ENCODE results near the gene GREB1.

Gene GREB1

DNA sequence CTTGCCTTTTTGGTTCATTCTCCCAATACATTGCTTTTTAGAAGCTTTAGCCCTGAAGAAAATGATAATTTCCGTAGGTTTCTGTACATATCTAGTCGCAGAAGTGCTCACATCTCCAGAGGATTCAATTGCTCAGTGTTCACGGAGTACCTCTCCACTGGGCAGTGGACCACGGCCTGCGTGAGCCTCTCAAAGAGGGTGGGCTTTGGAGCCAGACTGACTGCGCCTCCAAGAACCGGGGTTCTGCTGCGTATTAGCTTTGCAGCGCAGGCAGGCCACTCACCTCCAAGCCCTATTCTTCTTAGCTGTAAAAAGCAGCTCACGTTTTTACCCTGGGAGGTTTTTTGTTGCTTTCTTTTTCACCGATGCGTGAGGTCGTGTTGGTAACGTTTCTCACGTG, 100.7 kb downstream of the GREB1 start:
- Histone ChIP-seq H3K27me3 (ENCODE audit: low read depth, low read length) (no peaks in the 10 kb centered on the region), H3K4me1 (ENCODE audit: low read length) (peaks cover 13% of the 10 kb centered on the region), H4K20me1 (ENCODE audit: insufficient read depth, low read length) (no peaks in the 10 kb centered on the region), H3K27ac (ENCODE audit: low read length) (no peak overlapping the region), H3K9ac (ENCODE audit: low read length) (no peak overlapping the region), H3K9me3 (ENCODE audit: insufficient read depth, low read length) (no peaks in the 10 kb centered on the region), H3K4me3 (ENCODE audit: low read length) (no peak overlapping the region), H3K36me3 (replicated peaks; ENCODE audit: low read depth, low read length) (no peaks in the 10 kb centered on the region), H3K4me2 (ENCODE audit: low read length) (no peak overlapping the region), H3K79me2 (ENCODE audit: low read length) (no peaks in the 10 kb centered on the region), H2AFZ (ENCODE audit: low read depth, low read length) (no peak overlapping the region)
- TF ChIP-seq CTCF (IDR thresholded peaks at IDR 0.05; ENCODE audit: low read depth, low read length) (no peak), EZH2phosphoT487 (IDR thresholded peaks at IDR 0.05; ENCODE audit: low read depth) (no peak)

- Histone ChIP-seq H4K20me1 (ENCODE audit: insufficient read depth, low read length) (no peaks in the 10 kb centered on the region), H3K36me3 (replicated peaks; ENCODE audit: low read depth, low read length) (no peaks in the 10 kb centered on the region), H3K9me3 (ENCODE audit: insufficient read depth, low read length) (no peaks in the 10 kb centered on the region), H3K27me3 (ENCODE audit: low read depth, low read length) (no peaks in the 10 kb centered on the region), H3K4me3 (ENCODE audit: low read length) (no peak overlapping the region), H3K27ac (ENCODE audit: low read length) (no peak overlapping the region), H3K79me2 (ENCODE audit: low read length) (no peaks in the 10 kb centered on the region), H3K9ac (ENCODE audit: low read length) (no peak overlapping the region), H2AFZ (ENCODE audit: low read depth, low read length) (no peak overlapping the region), H3K4me1 (ENCODE audit: low read length) (peaks cover 18% of the 10 kb centered on the region), H3K4me2 (ENCODE audit: low read length) (no peak overlapping the region)
- TF ChIP-seq CTCF (IDR thresholded peaks at IDR 0.05; ENCODE audit: low read depth, low read length) (no peak), EZH2phosphoT487 (IDR thresholded peaks at IDR 0.05; ENCODE audit: low read depth) (no peak)
Observed at GRCh38 chr2:11635141-11635540, 101.3 kb downstream of the GREB1 start.

GRCh38 chr2:11636593-11637295, 102.9 kb downstream of the GREB1 start:
- Histone ChIP-seq H3K9me3 (ENCODE audit: insufficient read depth, low read length) (no peaks in the 10 kb centered on the region), H2AFZ (ENCODE audit: low read depth, low read length) (no peak overlapping the region), H3K79me2 (ENCODE audit: low read length) (no peaks in the 10 kb centered on the region), H3K4me2 (ENCODE audit: low read length) (peak overlapping the region; percentile 6; the same call in 1 of the 2 replicates), H3K4me3 (ENCODE audit: low read length) (no peak overlapping the region), H3K27ac (ENCODE audit: low read length) (no peak overlapping the region), H3K4me1 (ENCODE audit: low read length) (peaks cover 21% of the 10 kb centered on the region), H3K27me3 (ENCODE audit: low read depth, low read length) (no peaks in the 10 kb centered on the region), H3K36me3 (replicated peaks; ENCODE audit: low read depth, low read length) (no peaks in the 10 kb centered on the region), H4K20me1 (ENCODE audit: insufficient read depth, low read length) (no peaks in the 10 kb centered on the region), H3K9ac (ENCODE audit: low read length) (no peak overlapping the region)
- TF ChIP-seq EZH2phosphoT487 (IDR thresholded peaks at IDR 0.05; ENCODE audit: low read depth) = no peak
- TF ChIP-seq CTCF (IDR thresholded peaks at IDR 0.05; ENCODE audit: low read depth, low read length) = no peak

DNA sequence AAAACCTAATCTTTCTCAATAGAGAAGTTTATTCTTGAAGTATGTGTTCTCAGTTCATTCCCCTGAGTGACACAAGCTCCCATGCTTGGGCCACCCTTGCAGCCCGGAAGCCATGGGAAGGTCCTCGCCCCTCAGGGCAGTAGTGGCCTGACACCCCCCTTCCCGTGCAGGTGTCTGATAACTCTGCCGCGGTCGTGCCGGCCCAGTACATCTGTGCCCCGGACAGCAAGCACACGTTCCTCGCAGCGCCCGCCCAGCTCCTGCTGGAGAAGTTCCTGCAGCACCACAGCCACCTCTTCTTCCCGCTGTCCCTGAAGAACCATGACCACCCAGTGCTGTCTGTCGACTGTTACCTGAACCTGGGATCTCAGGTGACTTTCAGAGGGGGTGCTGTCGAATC, 103.7 kb downstream of the GREB1 start:
- H3K9ac ChIP-seq (ENCODE audit: low read length) = no peak overlapping the region
- no peak overlapping the region for H3K27ac ChIP-seq (ENCODE audit: low read length)
- H3K36me3 ChIP-seq (replicated peaks; ENCODE audit: low read depth, low read length) = no peaks in the 10 kb centered on the region
- H3K79me2 ChIP-seq (ENCODE audit: low read length) = no peaks in the 10 kb centered on the region
- peak overlapping the region; percentile 6; the same call in 1 of the 2 replicates for H3K4me2 ChIP-seq (ENCODE audit: low read length)
- no peaks in the 10 kb centered on the region for H4K20me1 ChIP-seq (ENCODE audit: insufficient read depth, low read length)
- H3K4me3 ChIP-seq (ENCODE audit: low read length) = no peak overlapping the region
- no peaks in the 10 kb centered on the region for H3K9me3 ChIP-seq (ENCODE audit: insufficient read depth, low read length)
- peaks cover 21% of the 10 kb centered on the region for H3K4me1 ChIP-seq (ENCODE audit: low read length)
- TF ChIP-seq EZH2phosphoT487 (IDR thresholded peaks at IDR 0.05; ENCODE audit: low read depth) (no peak), CTCF (IDR thresholded peaks at IDR 0.05; ENCODE audit: low read depth, low read length) (no peak)
- H2AFZ ChIP-seq (ENCODE audit: low read depth, low read length) = no peak overlapping the region
- H3K27me3 ChIP-seq (ENCODE audit: low read depth, low read length) = no peaks in the 10 kb centered on the region

Measured in OCI-LY3 (cell line).